ENCODE results near the gene NHP2. TPM values are rescaled to one million over a fixed set of nuclear protein-coding genes. Genes with fewer than 3 reads are reported as not detected.

Gene NHP2
- total and polyA plus RNA-seq, 10 of the 15 experiments (the other 5 are each of a cell fraction or from before 2014, with no cell fraction given) = 39.2 to 513 (median 198) TPM

DNA sequence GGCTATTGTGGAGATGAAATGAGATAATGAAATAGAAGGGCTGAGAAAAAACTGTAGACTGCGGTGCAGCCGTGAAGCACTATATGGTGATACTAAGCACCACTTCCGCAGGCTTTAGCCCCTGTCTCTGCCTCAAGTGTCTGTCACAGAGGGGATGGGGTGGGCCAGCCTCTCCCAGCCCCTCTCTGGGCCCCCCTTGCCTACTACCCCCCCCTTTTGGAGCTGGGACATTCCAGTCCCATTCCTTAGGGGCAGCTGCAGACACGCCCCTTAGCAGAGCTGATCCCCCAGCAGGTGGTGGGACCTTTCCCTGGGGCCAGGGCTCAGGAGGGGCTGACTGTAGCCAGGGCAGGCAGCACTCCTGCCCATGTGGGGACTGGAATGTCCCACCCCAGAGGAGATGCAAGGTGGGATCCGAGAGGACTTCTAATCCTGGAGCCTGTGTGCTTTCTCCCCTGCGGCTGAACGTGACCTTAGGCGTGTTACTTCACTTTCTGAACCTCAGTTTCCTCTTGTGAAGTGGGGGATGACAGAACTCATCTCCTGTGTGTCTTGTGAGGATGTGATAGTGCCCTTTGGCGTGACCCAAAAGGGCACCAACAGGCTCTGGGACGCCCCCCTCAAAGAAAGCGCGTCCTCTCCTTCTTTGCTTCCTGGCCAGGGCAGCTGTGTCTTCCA, 38.4 kb downstream of the NHP2 start:
- in situ Hi-C loops (cut with MboI) = loop anchor here (10.0 kb wide), 1 partner anchor 1440 kb away; the partner anchor contains the start of gene RUFY1
- Histone ChIP-seq H3K27ac (ENCODE audit: control insufficient read depth, insufficient read depth) (peak overlapping the region; percentile 72), H4K20me1 (ENCODE audit: control insufficient read depth, insufficient read depth) (no peaks in the 10 kb centered on the region), H3K9ac (ENCODE audit: control insufficient read depth, insufficient read depth, low read length) (peak overlapping the region; percentile 70), H3K36me3 (ENCODE audit: control insufficient read depth in 2 of 2, insufficient read depth in 2 of 2, low read length in 1 of 2) (peaks cover 0 to 3% of the 10 kb centered on the region in 2 experiments; a peak in 1 of 4 replicates), H3K9me3 (replicated peaks; ENCODE audit: control insufficient read depth, insufficient read depth, low read length) (no peaks in the 10 kb centered on the region), H3K4me1 (ENCODE audit: control insufficient read depth, insufficient read depth, low read length) (peaks cover 33% of the 10 kb centered on the region), H3K4me3 (peak overlapping the region; percentile 88), H3K27me3 (replicated peaks in 1 of 2; ENCODE audit: control insufficient read depth in 2 of 2, insufficient read depth in 2 of 2, low read length in 1 of 2) (no peaks in the 10 kb centered on the region), H3K79me2 (ENCODE audit: control insufficient read depth, insufficient read depth, low read length) (peaks cover 56% of the 10 kb centered on the region), H2AFZ (ENCODE audit: control insufficient read depth, low read depth, low read length) (peak overlapping the region; percentile 40; the same call in 1 of the 2 replicates), H3K4me2 (ENCODE audit: control insufficient read depth, insufficient read depth) (peak overlapping the region; percentile 84)
- peak; percentile 34 for ATAC-seq
- ChIA-PET RAD21 (ENCODE audit: unreplicated experiment) (no interaction called here), CTCF (interaction anchor here (0.6 to 3.0 kb wide), 5 partner anchors 27 to 1434 kb away, joined by 3 to 14 read pairs (median 5); partner anchors contain the start of gene NHP2), SMC1A (ENCODE audit: uncharacterized antibody, unreplicated experiment) (interaction anchor here (1.3 kb wide), 1 partner anchor 24 kb away, joined by 4 read pairs; no protein-coding TSS in a partner anchor), POLR2A (interaction anchor here (0.6 to 1.9 kb wide), 5 partner anchors 9 to 89 kb away, joined by 3 to 7 read pairs (median 5); partner anchors contain the start of gene HNRNPAB)
- 16% methylated on average over 12 of the region's 12 CpGs for WGBS (ENCODE audit: insufficient coverage, insufficient replicate concordance, low lambda C conversion rate, missing lambda C conversion rate)
- BruUV-seq (replicated peaks) = no TSS peak
- intact Hi-C loops (cut with micrococcal nuclease; ENCODE audit: unreplicated experiment) = loop anchor here (10.0 kb wide), 1 partner anchor 1580 kb away; the partner anchor contains the start of gene RNF44
- DNase-seq (ENCODE audit: low read depth, low spot score) = no peak
- FAIRE-seq = no peak
- TF ChIP-seq ESRRA (IDR thresholded peaks at IDR 0.05; ENCODE audit: low read length) (no peak), NR2F1 (conservative IDR thresholded peaks at IDR 0.05) (peak; percentile 60), ZBED1 (IDR thresholded peaks at IDR 0.05; ENCODE audit: borderline replicate concordance) (no peak), RCOR1 (conservative IDR thresholded peaks at IDR 0.05; ENCODE audit: low read depth, low read length) (0 out of 2 replicates have a peak, but pooled peaks have one; percentile 25), CEBPB (IDR thresholded peaks at IDR 0.05; ENCODE audit: borderline replicate concordance in 1 of 2, low read depth in 2 of 2, low read length in 2 of 2) (no peak), ZNF24 (IDR thresholded peaks at IDR 0.05) (no peak), SPI1 (IDR thresholded peaks at IDR 0.05; ENCODE audit: borderline replicate concordance, insufficient read depth, low read depth, low read length) (peak; percentile 41; the same call in 1 of the 2 replicates), SMARCA5 (IDR thresholded peaks at IDR 0.05) (no peak), BACH1 (IDR thresholded peaks at IDR 0.05; ENCODE audit: borderline replicate concordance) (no peak), IRF4 (IDR thresholded peaks at IDR 0.05; ENCODE audit: low read depth, low read length) (no peak), HDGF (IDR thresholded peaks at IDR 0.05) (no peak), ELK1 (IDR thresholded peaks at IDR 0.05; ENCODE audit: low read depth, low read length) (no peak), CBX5 (IDR thresholded peaks at IDR 0.05; ENCODE audit: low read depth) (no peak), BCLAF1 (IDR thresholded peaks at IDR 0.05) (no peak), ASH2L (IDR thresholded peaks at IDR 0.05; ENCODE audit: borderline replicate concordance, low read depth) (no peak), PAX8 (IDR thresholded peaks at IDR 0.05) (no peak), CHD2 (IDR thresholded peaks at IDR 0.05; ENCODE audit: borderline replicate concordance, low read depth, low read length) (0 out of 2 replicates have a peak, but pooled peaks have one; percentile 31), PML (IDR thresholded peaks at IDR 0.05; ENCODE audit: low read length) (no peak)
- TF ChIP-seq, protein P1, sequence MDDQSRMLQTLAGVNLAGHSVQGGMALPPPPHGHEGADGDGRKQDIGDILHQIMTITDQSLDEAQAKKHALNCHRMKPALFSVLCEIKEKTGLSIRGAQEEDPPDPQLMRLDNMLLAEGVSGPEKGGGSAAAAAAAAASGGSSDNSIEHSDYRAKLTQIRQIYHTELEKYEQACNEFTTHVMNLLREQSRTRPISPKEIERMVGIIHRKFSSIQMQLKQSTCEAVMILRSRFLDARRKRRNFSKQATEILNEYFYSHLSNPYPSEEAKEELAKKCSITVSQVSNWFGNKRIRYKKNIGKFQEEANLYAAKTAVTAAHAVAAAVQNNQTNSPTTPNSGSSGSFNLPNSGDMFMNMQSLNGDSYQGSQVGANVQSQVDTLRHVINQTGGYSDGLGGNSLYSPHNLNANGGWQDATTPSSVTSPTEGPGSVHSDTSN (IDR thresholded peaks at IDR 0.05; ENCODE audit: insufficient replicate concordance, low read depth, low read length) = no peak
